Gastroesophageal sphincter (tissue), 3 donors: ENCODE measurements around the gene ZBTB34.

Experiments
- EP300 ChIP-seq: sonication (generic); formaldehyde crosslinking; IDR thresholded peaks from one replicate; pipeline ENCODE4 v1.6.1; 2017; ENCODE audit warnings: antibody characterized with exemption, mild to moderate bottlenecking
- POLR2A ChIP-seq, 2 donors: fragments of 450-650 bp; IDR thresholded peaks; one replicate each; pipeline ENCODE4 v1.6.1; 2017; ENCODE audit warnings: antibody characterized with exemption in 2 of 2, mild to moderate bottlenecking in 2 of 2, moderate library complexity in 1 of 2
- TF ChIP-seq, protein P1 (sequence below), 4 experiments: fragments of 200-600 bp in 2 of 4; fragments of 450-650 bp in 2 of 4; sonication (generic) in 1 of 4; IDR thresholded peaks; one replicate each; pipeline ENCODE4 v1.5.1; 2017 to 2019; ENCODE audit warnings: antibody characterized with exemption in 4 of 4, mild to moderate bottlenecking in 2 of 4, moderate library complexity in 2 of 4

DNA sequence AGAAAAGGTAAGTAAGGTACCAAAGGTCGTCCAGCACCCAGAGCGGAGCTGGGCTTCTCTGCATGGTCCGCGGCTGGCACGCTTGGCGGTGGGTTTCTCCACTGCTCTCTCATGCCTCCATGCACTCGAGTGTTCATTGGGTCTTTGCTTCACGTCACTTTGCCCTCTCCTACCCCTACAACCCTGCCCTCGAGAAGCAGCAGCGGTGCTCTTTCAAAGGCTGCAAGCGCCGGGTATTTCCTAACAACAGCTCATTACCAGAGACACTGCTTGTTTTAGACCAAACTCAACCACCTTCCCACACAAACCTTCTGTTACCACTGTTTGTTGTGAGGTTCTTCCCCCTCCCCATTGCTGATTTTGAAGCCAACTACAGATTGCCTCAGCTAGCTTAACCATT, 21.5 kb upstream of the ZBTB34 start:
- TF ChIP-seq POLR2A (IDR thresholded peaks at IDR 0.05) (no peak), EP300 (no peak)
- TF ChIP-seq, protein P1, sequence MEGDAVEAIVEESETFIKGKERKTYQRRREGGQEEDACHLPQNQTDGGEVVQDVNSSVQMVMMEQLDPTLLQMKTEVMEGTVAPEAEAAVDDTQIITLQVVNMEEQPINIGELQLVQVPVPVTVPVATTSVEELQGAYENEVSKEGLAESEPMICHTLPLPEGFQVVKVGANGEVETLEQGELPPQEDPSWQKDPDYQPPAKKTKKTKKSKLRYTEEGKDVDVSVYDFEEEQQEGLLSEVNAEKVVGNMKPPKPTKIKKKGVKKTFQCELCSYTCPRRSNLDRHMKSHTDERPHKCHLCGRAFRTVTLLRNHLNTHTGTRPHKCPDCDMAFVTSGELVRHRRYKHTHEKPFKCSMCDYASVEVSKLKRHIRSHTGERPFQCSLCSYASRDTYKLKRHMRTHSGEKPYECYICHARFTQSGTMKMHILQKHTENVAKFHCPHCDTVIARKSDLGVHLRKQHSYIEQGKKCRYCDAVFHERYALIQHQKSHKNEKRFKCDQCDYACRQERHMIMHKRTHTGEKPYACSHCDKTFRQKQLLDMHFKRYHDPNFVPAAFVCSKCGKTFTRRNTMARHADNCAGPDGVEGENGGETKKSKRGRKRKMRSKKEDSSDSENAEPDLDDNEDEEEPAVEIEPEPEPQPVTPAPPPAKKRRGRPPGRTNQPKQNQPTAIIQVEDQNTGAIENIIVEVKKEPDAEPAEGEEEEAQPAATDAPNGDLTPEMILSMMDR (IDR thresholded peaks at IDR 0.05): no peak
